CD8-positive, alpha-beta memory T cell (primary cell): ENCODE results near the gene FLAD1. TPM values are rescaled to one million over a fixed set of nuclear protein-coding genes. Genes with fewer than 3 reads are reported as not detected.

Source experiments
- CTCF ChIA-PET: fragments of 350-600 bp; sonication (Branson Sonifier 250); formaldehyde crosslinking; loops from one replicate; lab custom pipeline; 2021; ENCODE audit warnings: antibody characterized with exemption; lab: Charles Lee
- POLR2A ChIA-PET: fragments of 350-600 bp; sonication (Branson Sonifier 250); formaldehyde crosslinking; loops from one replicate; lab custom pipeline; 2021; ENCODE audit warnings: antibody characterized with exemption; lab: Charles Lee
- DNase-seq, 5 donors: peaks; one replicate each; pipeline versions ENCODE4 v3.0.0 to v3.0.0-alpha.2; 2020 to 2022; ENCODE audit warnings: mixed read lengths in 1 of 5
- H3K27ac ChIP-seq: one replicate; pipeline ENCODE4 v1.7.0; 2013; ENCODE audit warnings: low read depth, mild to moderate bottlenecking, low read length, moderate library complexity
- H3K27me3 ChIP-seq: 2 replicates; pipeline ENCODE4 v1.7.0; 2013; ENCODE audit warnings: low read length, mild to moderate bottlenecking; ENCODE audit not compliant: insufficient read depth, poor library complexity, severe bottlenecking
- H3K36me3 ChIP-seq: 2 replicates; pipeline ENCODE4 v1.7.0; 2013; ENCODE audit warnings: mild to moderate bottlenecking, low read length, moderate library complexity; ENCODE audit not compliant: insufficient read depth
- H3K4me1 ChIP-seq: 2 replicates; pipeline ENCODE4 v1.7.0; 2013; ENCODE audit warnings: mild to moderate bottlenecking, low read length, moderate library complexity; ENCODE audit not compliant: insufficient read depth
- H3K4me3 ChIP-seq: 2 replicates; pipeline ENCODE4 v1.7.0; 2013; ENCODE audit warnings: mild to moderate bottlenecking, low read length
- H3K9me3 ChIP-seq: 2 replicates; pipeline ENCODE4 v1.7.0; 2013; ENCODE audit warnings: mild to moderate bottlenecking, low read length
- H3K27ac Mint-ChIP-seq, 8 donors: one replicate each; pipeline ENCODE4 v1.8.0; 2020 to 2021; ENCODE audit warnings: mixed read lengths in 8 of 8, mild to moderate bottlenecking in 6 of 8, inconsistent platforms in 3 of 8, moderate library complexity in 3 of 8
- H3K27me3 Mint-ChIP-seq, 2 donors: one replicate each; pipeline ENCODE4 v1.8.0; 2020 to 2021; ENCODE audit warnings: mixed read lengths in 2 of 2, mild to moderate bottlenecking in 1 of 2, moderate library complexity in 1 of 2
- H3K36me3 Mint-ChIP-seq, 3 donors: one replicate each; pipeline ENCODE4 v1.8.0; 2020 to 2021; ENCODE audit warnings: mixed read lengths in 3 of 3, inconsistent platforms in 1 of 3, mild to moderate bottlenecking in 1 of 3
- H3K4me1 Mint-ChIP-seq, 3 donors: one replicate each; pipeline ENCODE4 v1.8.0; 2020 to 2021; ENCODE audit warnings: mixed read lengths in 3 of 3, inconsistent platforms in 1 of 3, mild to moderate bottlenecking in 1 of 3
- H3K4me3 Mint-ChIP-seq, 7 donors: one replicate each; pipeline ENCODE4 v1.8.0; 2020 to 2021; ENCODE audit warnings: mixed read lengths in 7 of 7, mild to moderate bottlenecking in 6 of 7, moderate library complexity in 4 of 7, inconsistent platforms in 2 of 7
- H3K9me3 Mint-ChIP-seq, 5 donors: one replicate each; pipeline ENCODE4 v1.8.0; 2020 to 2022; ENCODE audit warnings: mixed read lengths in 5 of 5, mild to moderate bottlenecking in 3 of 5, moderate library complexity in 2 of 5, inconsistent platforms in 1 of 5
- polyA plus RNA-seq: library from polyadenylated mRNA; unstranded; fragments of 300-500 nt; fragmentation: Illumina TruSeq; gene quantifications from one replicate; pipeline ENCODE4 v1.2.3, GENCODE V29; 2021
- total RNA-seq, 2 experiments: library from RNA; stranded (reverse); gene quantifications; one replicate each; pipeline ENCODE4 v1.2.3, GENCODE V29; 2021

FLAD1 gene
- total and polyA plus RNA-seq, 3 experiments from 2014 or later, result 51.2 to 76.3 (median 73.7) TPM

DNA sequence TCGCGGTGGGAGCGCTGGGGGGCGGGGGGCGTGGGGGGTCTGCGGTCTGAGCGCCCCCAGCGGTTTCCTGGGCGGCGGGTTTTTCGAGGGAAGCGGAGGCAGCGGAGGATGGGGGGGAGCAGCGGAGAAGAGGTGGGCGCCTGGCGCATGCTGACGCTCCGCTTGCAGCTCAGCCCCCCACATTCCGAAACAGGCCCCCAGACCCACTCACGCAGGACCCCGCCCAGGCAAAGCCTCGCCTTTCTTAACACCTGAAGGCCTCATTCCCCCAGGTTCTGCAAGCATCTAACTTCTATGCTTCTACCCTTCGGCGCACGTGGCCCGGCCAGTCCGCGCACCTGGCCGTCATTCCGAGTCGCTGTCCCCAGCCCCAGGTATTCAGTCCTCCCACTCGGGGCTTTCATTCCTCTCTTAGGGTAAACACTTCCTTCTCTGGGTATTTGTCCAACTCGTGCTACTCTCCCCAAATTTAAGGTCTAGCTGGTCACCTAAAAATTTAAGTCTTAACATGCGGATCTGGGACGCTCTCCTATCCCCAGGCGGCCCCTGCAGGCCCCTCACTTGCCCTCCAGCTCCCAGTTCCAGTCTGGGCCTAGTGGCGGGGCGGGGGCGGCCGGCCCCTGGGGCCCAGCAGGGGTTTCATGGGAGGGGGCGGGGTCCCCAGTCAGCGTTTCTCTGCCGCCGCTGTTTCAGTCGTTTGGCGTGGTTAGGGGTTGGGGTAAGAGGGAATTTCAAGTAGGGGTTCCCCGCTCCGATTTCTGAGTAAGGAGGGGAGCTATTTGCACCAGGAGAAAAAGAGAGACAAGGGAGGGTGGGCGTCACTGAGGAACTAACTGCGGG lies 16.6 kb downstream of the FLAD1 start:
- Mint-ChIP-seq H3K27ac (peak overlapping the region; percentile 79 to 99 (median 94)), H3K4me3 (peak overlapping the region; percentile 90 to 97 (median 95)), H3K27me3 (no peaks in the 10 kb centered on the region), H3K36me3 (peaks cover 0 to 6% (median 0%) of the 10 kb centered on the region in 3 donors), H3K9me3 (no peaks in the 10 kb centered on the region), H3K4me1 (peaks cover 30 to 37% (median 33%) of the 10 kb centered on the region in 3 donors)
- peak overlapping the region; percentile 84 for H3K27ac ChIP-seq
- no peaks in the 10 kb centered on the region for H3K9me3 ChIP-seq
- no peaks in the 10 kb centered on the region for H3K27me3 ChIP-seq
- peaks cover 21% of the 10 kb centered on the region for H3K4me1 ChIP-seq
- peak overlapping the region; percentile 66 for H3K4me3 ChIP-seq
- H3K36me3 ChIP-seq, result no peaks in the 10 kb centered on the region
- ChIA-PET POLR2A (interaction anchor here (0.6 to 2.8 kb wide), 7 partner anchors 14 to 391 kb away, joined by 3 to 16 read pairs (median 4); partner anchors contain the start of genes CKS1B, FLAD1, PBXIP1 and PMVK), CTCF (interaction anchor here (0.6 to 13.6 kb wide), 19 partner anchors 14 to 351 kb away, joined by 4 to 207 read pairs (median 7); partner anchors contain the start of genes CKS1B, FLAD1, PBXIP1 and PMVK)
- peak in 3 of 5 donors; percentile 21 to 64 (median 29) for DNase-seq

DNA sequence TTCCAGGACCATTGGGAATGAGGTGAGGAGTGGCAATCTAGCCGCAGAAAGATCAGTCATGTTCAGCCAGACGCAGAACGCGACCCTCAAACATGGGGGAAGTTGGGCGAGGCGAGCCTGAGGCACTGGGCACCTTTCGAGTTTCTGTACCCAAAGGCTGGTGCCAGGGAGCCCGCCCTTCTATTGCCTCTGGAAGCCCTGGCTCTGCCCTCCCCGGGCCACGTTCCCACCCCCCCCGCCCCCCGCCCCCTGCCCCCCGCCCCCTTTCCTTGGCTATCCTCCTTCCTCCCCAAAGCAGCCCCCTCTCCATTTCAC lies 17.2 kb downstream of the FLAD1 start:
- Mint-ChIP-seq H3K4me1 (peaks cover 34 to 43% (median 39%) of the 10 kb centered on the region in 3 donors), H3K9me3 (no peaks in the 10 kb centered on the region), H3K36me3 (peaks cover 0 to 6% (median 0%) of the 10 kb centered on the region in 3 donors), H3K27ac (peak overlapping the region; percentile 58 to 99 (median 94)), H3K27me3 (no peaks in the 10 kb centered on the region), H3K4me3 (peak overlapping the region; percentile 90 to 97 (median 95))
- H3K36me3 ChIP-seq, result no peaks in the 10 kb centered on the region
- peak overlapping the region; percentile 90 for H3K27ac ChIP-seq
- H3K9me3 ChIP-seq, result no peaks in the 10 kb centered on the region
- ChIA-PET POLR2A (interaction anchor here (0.6 to 2.8 kb wide), 5 partner anchors 17 to 80 kb away, joined by 3 to 16 read pairs (median 7); partner anchors contain the start of genes CKS1B, FLAD1, PBXIP1 and PMVK), CTCF (interaction anchor here (0.6 to 13.6 kb wide), 13 partner anchors 14 to 352 kb away, joined by 4 to 207 read pairs (median 9); partner anchors contain the start of genes CKS1B, FLAD1, PBXIP1 and PMVK)
- peaks cover 27% of the 10 kb centered on the region for H3K4me1 ChIP-seq
- H3K4me3 ChIP-seq, result peak overlapping the region; percentile 95
- no peaks in the 10 kb centered on the region for H3K27me3 ChIP-seq
- peak in 2 of 5 donors; percentile 21 to 51 for DNase-seq

DNA sequence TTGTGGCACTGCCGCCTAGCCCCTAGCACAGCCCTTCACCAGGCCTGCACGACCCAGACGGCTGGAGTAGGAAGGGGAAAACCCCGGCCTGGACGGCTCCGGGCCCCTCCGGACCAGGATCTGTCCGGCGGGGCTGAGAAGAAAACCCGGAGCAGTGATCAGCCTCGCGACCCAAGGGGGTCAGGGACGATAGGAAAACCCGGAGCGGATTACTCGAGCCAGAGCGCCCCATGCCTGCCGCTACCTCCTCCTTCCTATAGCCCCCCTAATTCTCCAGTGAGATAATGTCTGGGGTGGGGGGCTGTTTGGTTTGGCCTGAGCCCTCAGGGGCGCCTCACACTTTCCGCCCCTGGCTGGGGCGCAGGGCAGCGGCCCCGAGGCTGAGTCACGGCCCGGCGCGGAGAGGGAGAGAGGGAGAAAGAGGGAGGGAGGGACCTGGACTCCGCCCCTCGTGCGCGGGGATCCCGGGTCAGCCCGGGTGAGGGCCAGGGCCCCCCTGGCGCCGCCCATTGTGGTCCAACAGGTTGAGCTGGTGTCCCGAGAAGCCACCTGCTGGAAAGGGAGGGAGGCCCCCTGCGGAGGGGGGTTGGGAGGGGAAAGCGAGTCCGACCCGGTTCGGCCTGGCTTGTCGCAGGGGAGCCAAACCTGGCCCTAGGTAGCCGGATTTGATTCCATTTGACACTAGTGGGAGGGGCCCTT lies 17.7 kb downstream of the FLAD1 start:
- H3K4me3 ChIP-seq, result peak overlapping the region; percentile 95
- H3K36me3 ChIP-seq, result no peaks in the 10 kb centered on the region
- peak overlapping the region; percentile 90 for H3K27ac ChIP-seq
- ChIA-PET POLR2A (interaction anchor here (0.6 to 2.8 kb wide), 5 partner anchors 15 to 63 kb away, joined by 3 to 16 read pairs (median 4); partner anchors contain the start of genes CKS1B and FLAD1), CTCF (interaction anchor here (1.0 to 13.6 kb wide), 10 partner anchors 14 to 84 kb away, joined by 3 to 207 read pairs (median 11); partner anchors contain the start of genes CKS1B, FLAD1, PMVK and PYGO2)
- no peaks in the 10 kb centered on the region for H3K27me3 ChIP-seq
- H3K9me3 ChIP-seq, result no peaks in the 10 kb centered on the region
- peak overlapping the region; percentile 86 to 94 (median 92) for H3K27ac Mint-ChIP-seq
- peak; percentile 69 to 87 (median 78) for DNase-seq
- no peaks in the 10 kb centered on the region for H3K27me3 Mint-ChIP-seq
- H3K36me3 Mint-ChIP-seq, result peaks cover 0 to 6% (median 0%) of the 10 kb centered on the region in 3 donors
- no peaks in the 10 kb centered on the region for H3K9me3 Mint-ChIP-seq
- H3K4me1 Mint-ChIP-seq, result peaks cover 39 to 48% (median 44%) of the 10 kb centered on the region in 3 donors
- peak overlapping the region; percentile 90 to 97 (median 95) for H3K4me3 Mint-ChIP-seq
- H3K4me1 ChIP-seq, result peaks cover 32% of the 10 kb centered on the region

DNA sequence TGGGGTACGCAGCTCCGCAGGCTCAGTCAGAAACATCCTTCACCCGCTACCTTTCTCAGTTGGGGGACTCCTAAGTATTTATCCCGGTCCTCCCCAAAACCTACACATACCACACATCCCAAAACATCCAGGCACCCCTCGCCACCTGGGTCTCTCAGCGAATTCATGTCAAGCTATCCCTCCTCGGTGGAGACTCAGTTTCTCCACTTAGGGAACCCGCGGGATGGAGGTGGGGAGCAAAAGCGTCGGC lies 18.2 kb downstream of the FLAD1 start:
- Mint-ChIP-seq H3K27me3 (no peaks in the 10 kb centered on the region), H3K27ac (peak overlapping the region; percentile 86 to 94 (median 90)), H3K4me1 (peaks cover 42 to 53% (median 49%) of the 10 kb centered on the region in 3 donors), H3K36me3 (peaks cover 0 to 6% (median 0%) of the 10 kb centered on the region in 3 donors), H3K4me3 (peak overlapping the region; percentile 85 to 97 (median 95)), H3K9me3 (no peaks in the 10 kb centered on the region)
- no peaks in the 10 kb centered on the region for H3K36me3 ChIP-seq
- H3K27me3 ChIP-seq, result no peaks in the 10 kb centered on the region
- peak overlapping the region; percentile 90 for H3K27ac ChIP-seq
- CTCF ChIA-PET, result interaction anchor here (1.0 to 13.6 kb wide), 4 partner anchors 13 to 60 kb away, joined by 3 to 207 read pairs (median 39); partner anchors contain the start of genes FLAD1 and PYGO2
- no peaks in the 10 kb centered on the region for H3K9me3 ChIP-seq
- peak overlapping the region; percentile 95 for H3K4me3 ChIP-seq
- DNase-seq, result no peak
- POLR2A ChIA-PET, result interaction anchor here (0.6 to 2.8 kb wide), 5 partner anchors 14 to 64 kb away, joined by 3 to 16 read pairs (median 4); partner anchors contain the start of genes CKS1B and FLAD1
- peaks cover 36% of the 10 kb centered on the region for H3K4me1 ChIP-seq

DNA sequence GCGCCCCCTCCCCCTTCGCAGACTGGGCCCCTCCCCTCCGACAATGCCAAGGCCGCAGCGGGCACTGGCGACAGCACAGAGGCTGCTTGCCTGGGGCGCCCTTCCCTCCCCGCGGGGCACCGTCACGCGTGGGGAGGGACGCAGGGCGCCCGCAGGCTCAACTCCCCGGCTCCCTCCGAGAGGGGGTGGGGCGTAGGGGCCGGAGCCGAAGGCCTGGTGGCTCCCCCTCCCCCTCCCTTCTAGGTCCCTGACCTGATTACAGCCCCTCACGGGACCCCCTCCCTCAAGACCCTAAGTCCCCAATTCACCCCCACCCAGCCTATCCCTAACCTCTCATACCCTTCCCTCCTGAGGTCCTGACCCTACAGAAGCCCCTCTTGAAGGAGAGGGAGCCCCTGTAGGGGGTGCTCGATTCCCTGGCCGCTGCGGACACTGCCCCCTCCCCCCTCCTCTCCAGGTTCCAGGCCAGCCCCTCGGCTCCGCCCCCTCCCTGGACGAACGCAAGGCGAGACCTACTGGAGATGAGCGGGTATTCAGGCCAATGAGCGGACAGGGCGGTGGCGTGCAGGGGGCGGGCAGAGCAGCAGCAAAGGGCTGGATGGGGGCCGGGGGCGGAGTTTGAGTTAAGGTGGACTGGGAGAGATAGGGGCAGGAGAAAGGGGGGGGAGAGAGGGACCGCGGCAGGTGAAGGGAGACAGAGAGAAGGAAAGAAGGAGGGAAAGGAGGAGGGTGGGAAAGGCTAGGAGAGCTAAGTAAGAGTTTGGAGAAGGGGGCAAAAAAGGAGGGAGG lies 18.7 kb downstream of the FLAD1 start:
- peak overlapping the region; percentile 93 to 97 (median 95) for H3K4me3 Mint-ChIP-seq
- peaks cover 47 to 58% (median 54%) of the 10 kb centered on the region in 3 donors for H3K4me1 Mint-ChIP-seq
- no peaks in the 10 kb centered on the region for H3K36me3 ChIP-seq
- H3K9me3 Mint-ChIP-seq, result no peaks in the 10 kb centered on the region
- peaks cover 42% of the 10 kb centered on the region for H3K4me1 ChIP-seq
- H3K36me3 Mint-ChIP-seq, result peaks cover 0 to 6% (median 0%) of the 10 kb centered on the region in 3 donors
- no peaks in the 10 kb centered on the region for H3K27me3 Mint-ChIP-seq
- H3K27me3 ChIP-seq, result no peaks in the 10 kb centered on the region
- peak overlapping the region; percentile 90 for H3K27ac ChIP-seq
- ChIA-PET CTCF (interaction anchor here (1.0 to 13.6 kb wide), 4 partner anchors 13 to 60 kb away, joined by 3 to 207 read pairs (median 39); partner anchors contain the start of genes FLAD1 and PYGO2), POLR2A (interaction anchor here (0.6 to 3.3 kb wide), 6 partner anchors 14 to 1275 kb away, joined by 3 to 16 read pairs (median 5); partner anchors contain the start of genes CKS1B and FLAD1)
- H3K9me3 ChIP-seq, result no peaks in the 10 kb centered on the region
- peak; percentile 91 to 98 (median 96) for DNase-seq
- peak overlapping the region; percentile 95 for H3K4me3 ChIP-seq
- peak overlapping the region; percentile 90 to 98 (median 94) for H3K27ac Mint-ChIP-seq

GRCh38 chr1:155002464-155003226 lies 19.5 kb downstream of the FLAD1 start, which contains the start of gene ZBTB7B:
Gene ZBTB7B, plus strand, starts transcription at chr1:155002802. Its CDS starts 11,859 bp downstream, at chr1:155014661.
- Mint-ChIP-seq H3K36me3 (peaks cover 0 to 6% (median 0%) of the 10 kb centered on the region in 3 donors), H3K4me1 (peaks cover 47 to 65% (median 52%) of the 10 kb centered on the region in 3 donors), H3K27me3 (no peaks in the 10 kb centered on the region), H3K9me3 (no peaks in the 10 kb centered on the region), H3K27ac (peak within 1 kb of the TSS; percentile 91 to 98 (median 94)), H3K4me3 (peak within 1 kb of the TSS; percentile 93 to 97 (median 95))
- peak within 1 kb of the TSS; percentile 95 for H3K4me3 ChIP-seq
- peak within 1 kb of the TSS; percentile 90 for H3K27ac ChIP-seq
- H3K36me3 ChIP-seq, result no peaks in the 10 kb centered on the region
- CTCF ChIA-PET, result interaction anchor here (1.2 to 13.6 kb wide), 3 partner anchors 12 to 59 kb away, joined by 3 to 207 read pairs (median 74); partner anchors contain the start of gene FLAD1
- H3K27me3 ChIP-seq, result no peaks in the 10 kb centered on the region
- POLR2A ChIA-PET, result interaction anchor here (0.6 to 3.3 kb wide), 4 partner anchors 13 to 1276 kb away, joined by 3 to 16 read pairs (median 6); partner anchors contain the start of gene FLAD1
- peaks cover 49% of the 10 kb centered on the region for H3K4me1 ChIP-seq
- peak in 1 of 5 donors; percentile 56 for DNase-seq
- H3K9me3 ChIP-seq, result no peaks in the 10 kb centered on the region
